HS-27A (cell line): ENCODE results near the gene SAFB.

Experiments used
- DNase-seq: peaks from one replicate; pipeline ENCODE4 v3.0.0-alpha.2; 2012; ENCODE audit warnings: low read depth, missing footprints

SAFB gene

GRCh38 chr19:5622465-5623396 lies at the start of gene SAFB, which contains the start of gene SAFB2:
TSS of gene SAFB (plus strand) at chr19:5623083. CDS start at chr19:5623206, 123 bp downstream.
TSS of gene SAFB2 (minus strand) at chr19:5622776. CDS start at chr19:5622715, 61 bp downstream.
- DNase-seq, result peak; percentile 98

- DNase-seq, result no peak
Observed at GRCh38 chr19:5575590-5575989, 47.3 kb upstream of the SAFB start.

- no peak for DNase-seq
Observed at GRCh38 chr19:5578097-5578846, 44.6 kb upstream of the SAFB start.

GRCh38 chr19:5579286-5579685 lies 43.6 kb upstream of the SAFB start:
- DNase-seq, result no peak

- DNase-seq, result no peak
Observed at GRCh38 chr19:5579697-5580096, 43.2 kb upstream of the SAFB start.

DNA sequence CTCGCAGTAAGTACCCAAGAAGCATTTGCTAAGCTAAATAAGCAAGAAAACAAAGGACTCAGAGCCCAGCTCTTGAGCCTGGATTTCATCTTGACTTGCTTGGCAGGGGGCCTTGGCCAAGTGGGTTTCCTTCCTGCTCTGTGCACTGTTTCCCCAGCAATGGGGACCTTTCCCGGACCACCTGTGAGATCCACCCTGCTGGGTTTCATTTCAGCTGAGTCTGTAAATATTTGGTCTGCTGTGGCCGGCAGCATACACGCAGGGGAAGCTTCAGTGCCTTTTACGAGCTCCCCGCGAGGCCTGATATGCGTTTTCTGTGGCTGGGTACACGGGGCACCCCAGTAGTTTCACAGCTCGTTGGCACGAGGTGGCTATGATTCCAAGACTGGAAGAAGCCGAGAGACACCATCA lies 42.7 kb upstream of the SAFB start:
- no peak for DNase-seq

DNA sequence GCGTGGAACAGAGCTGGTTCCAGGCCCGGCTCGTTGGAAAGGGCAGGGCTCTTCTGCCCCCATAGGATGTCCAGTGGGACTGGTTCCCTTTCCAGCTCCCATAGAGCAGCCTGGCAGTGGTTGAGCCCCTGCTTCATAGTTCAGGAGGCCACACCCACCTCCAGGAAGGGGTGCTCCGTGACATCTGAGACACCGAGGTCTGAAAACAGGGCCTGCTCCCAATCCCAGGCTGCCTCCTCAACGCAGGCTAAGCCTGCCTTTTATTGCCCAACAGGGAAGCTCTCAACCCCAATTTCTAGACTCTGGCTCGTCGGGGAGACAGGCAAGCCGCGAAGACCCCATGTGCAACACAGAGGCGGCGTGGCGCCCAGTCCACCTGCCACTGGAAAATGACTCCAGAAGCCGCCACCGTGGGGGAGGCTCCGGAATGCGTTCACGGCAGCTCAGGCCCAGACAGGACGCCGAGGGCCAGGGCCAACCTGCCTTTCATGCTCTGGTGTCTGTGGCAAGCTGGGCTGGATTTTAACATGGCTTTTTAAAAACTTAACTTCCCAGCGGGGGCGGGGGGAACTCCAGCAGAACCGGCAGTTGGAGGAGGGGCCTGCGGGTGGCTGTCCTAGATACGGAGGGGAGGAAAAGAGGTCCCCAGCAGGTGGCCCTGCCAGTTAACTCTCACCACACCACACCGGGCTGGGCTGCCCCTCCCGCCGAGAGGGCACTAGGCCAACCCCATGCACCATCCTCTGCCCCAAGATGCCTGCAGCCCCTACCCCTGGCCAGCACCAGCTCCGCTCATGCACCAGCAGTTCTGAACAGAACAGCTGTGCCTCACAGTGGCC lies 37.2 kb upstream of the SAFB start:
- no peak for DNase-seq

- no peak for DNase-seq
Observed at GRCh38 chr19:5586300-5587070, 36.4 kb upstream of the SAFB start.

DNA sequence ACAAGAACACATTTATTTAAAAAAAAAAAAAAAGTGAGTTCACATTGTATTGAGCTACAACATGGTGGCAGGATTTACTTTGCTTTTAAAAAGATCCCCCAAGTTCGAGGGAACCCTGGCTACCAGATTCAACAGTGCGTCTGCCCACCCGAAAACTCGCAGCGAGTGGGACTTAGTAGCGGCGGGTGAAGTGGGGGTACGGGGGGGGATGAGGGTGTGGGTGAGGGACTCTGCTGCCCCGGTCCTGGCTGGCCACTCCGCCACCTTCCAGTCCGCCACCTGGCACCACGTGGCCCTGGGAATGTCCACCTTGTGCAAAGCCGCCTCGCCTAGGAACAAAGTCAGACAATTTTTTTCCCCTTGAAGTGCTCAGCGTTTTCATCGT lies 35.8 kb upstream of the SAFB start:
- DNase-seq, result no peak

DNA sequence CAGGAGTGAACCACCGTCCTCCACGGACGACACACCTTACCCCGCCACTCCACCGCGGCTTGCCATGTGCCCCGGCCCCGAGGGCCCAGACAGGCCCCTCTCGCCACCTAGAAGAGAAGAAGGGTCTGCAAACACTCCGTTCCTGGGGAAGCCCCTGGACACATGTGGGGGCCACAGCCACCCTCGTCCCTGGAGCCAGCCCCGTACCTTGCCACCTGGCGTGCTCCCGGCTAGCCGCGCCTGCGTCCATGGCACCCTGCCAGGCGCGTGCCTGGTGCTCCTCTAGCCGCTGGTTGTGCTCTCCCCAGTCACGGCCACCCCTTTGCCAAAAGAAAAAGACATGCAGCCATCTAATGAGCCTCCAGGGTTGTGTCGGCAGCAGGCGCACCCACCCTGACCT lies 35.2 kb upstream of the SAFB start:
- no peak for DNase-seq

DNA sequence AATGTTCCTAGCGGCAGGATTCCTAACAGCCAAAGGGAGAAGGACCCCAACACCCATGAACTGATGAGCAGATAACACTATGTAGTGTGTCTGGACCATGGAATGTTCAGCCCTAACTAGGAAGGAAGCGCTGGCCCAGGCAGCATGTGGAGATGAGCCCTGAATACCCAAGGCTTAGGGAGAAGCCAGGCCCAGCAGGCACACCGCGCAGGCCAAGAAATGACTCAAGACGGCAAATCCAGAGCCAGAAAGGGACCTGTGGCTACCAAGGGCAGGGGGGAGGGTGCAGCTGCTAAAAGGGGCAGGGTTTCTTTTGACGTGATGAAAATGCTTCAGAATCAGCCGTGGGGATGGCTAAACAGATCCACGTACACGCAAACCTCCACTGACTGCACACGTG lies 34.4 kb upstream of the SAFB start:
- no peak for DNase-seq

- no peak for DNase-seq
Observed at GRCh38 chr19:5588906-5589676, 33.8 kb upstream of the SAFB start.

- no peak for DNase-seq
Observed at GRCh38 chr19:5590151-5590864, 32.6 kb upstream of the SAFB start.

- no peak for DNase-seq
Observed at GRCh38 chr19:5590865-5591154, 32.1 kb upstream of the SAFB start.

DNA sequence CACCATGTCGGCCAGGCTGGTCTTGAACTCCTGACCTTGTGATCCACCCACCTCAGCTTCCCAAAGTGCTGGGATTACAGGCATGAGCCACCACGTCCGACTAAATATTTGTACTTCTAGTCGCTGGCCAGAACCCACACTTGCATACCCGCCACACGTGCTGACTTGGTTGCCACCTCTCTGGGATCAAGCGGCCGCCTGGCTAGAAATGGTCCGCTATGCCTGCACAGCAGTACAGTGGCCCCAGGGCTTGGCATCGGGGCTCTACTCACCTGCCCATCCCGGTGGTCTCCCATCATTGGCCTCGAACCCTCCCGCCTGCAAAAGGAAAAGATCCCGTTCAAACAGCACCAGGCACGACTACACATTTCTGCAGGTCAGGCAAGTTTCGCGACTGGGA lies 31.4 kb upstream of the SAFB start:
- no peak for DNase-seq

DNA sequence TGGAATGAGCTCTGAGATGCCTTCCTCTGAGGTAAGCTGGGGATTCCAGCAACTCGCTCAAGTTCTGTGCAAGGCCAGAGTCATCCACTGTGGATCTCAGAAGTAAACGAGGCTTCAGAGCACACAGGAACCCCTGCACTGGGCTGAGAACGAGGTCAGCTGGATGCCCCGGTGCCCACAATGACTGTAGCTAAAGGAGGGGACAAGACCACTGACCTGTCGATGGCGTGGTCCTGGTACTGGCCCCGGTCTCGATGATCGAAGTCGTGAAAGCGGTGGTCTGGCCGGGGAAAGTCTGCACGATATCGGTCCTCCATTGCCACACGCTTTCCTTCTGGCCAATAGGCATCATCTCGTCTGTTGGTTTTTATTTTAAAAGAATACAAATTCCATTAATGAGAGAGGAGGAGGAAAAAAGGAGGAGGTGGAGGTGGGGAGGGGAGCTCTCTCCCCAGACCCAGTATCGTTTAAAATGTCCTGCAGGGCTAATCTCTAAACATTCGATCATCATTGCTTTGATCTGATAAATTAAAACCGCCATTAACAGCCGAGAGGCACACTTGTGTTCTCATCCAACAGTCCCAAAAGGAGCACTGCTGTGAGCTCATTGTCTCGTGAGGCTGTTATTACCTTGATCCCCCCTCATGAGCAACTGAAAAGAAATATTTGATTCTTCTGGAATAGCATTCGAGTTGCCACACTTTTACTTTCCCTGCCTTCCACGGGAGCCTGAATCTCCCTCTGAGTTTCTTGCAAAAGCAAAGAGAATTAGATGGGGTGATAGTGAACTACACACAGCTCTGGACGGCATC lies 30.1 kb upstream of the SAFB start:
- DNase-seq, result no peak

DNA sequence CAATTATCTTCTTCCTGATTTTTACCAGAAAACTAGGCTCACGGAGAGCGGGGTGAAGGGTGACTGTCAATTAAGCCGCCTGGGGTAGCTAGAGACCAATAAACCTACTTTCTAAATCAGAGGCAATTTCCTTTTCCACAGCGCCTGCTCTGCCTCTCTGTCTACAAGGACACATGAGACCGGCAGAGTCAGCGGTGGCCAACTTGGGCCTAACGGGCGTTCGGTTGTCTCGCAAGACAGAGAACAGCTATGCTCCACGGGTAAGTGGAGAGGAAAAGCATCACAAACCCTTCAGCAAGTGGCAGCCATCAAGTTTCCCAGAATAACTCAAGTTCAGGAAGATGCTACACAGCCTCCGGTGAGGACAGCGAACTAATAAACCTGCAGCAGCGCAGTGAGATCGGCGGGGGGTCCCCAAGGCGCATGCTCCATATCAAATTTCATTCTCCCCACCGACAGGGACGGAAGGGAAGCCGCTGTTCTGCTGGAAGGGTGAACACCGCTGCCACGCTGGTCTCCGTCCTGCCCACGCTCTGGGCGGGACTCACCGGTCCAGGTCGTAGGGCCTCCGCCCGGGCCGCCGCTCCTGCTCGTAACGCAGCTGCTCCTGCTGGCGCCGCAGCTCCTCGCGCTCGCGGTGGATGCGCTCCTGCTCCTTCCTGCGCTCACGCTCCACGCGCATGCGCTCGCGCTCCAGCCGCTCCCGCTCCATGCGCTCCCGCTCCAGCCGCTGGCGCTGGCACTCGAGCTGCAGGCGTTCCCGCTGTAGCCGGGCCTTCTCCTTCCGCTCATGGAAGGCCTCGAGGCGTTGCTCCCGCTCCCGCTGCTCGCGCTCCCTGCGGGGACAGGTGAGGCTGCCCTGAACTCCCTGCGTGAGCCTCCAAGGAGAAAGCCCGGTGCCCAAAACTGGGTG lies 29.3 kb upstream of the SAFB start:
- DNase-seq, result no peak

GRCh38 chr19:5594521-5594950 lies 28.3 kb upstream of the SAFB start:
- DNase-seq, result no peak
